Activated T-helper 1 cell treated with anti-CD3 and anti-CD28 coated beads, Interleukin-12 subunit alpha, Interleukin-12 subunit beta, Interleukin-2, Interleukin-4 antibody, amounts not matched to agents 30 ng/mL and 10 ng/mL and 1 ng/mL, durations not matched to agents 14 hours and 24 hours and 36 hours (primary cell): ENCODE results near the gene WFIKKN2. TPM values are rescaled to one million over a fixed set of nuclear protein-coding genes. Genes with fewer than 3 reads are reported as not detected.

ENCODE experiments used
- DNase-seq: peaks from one replicate; pipeline ENCODE4 v3.0.0; 2021; ENCODE audit warnings: low spot score
- H3K27ac Mint-ChIP-seq: one replicate; pipeline ENCODE4 v1.8.0; 2021; ENCODE audit warnings: mild to moderate bottlenecking, mixed read lengths
- H3K27me3 Mint-ChIP-seq: one replicate; pipeline ENCODE4 v1.8.0; 2022; ENCODE audit warnings: mild to moderate bottlenecking, moderate library complexity, mixed read lengths; ENCODE audit not compliant: insufficient read depth
- H3K36me3 Mint-ChIP-seq: one replicate; pipeline ENCODE4 v1.8.0; 2021; ENCODE audit warnings: low read depth, mixed read lengths
- H3K4me1 Mint-ChIP-seq: one replicate; pipeline ENCODE4 v1.8.0; 2021; ENCODE audit warnings: low read depth, mixed read lengths
- H3K4me3 Mint-ChIP-seq: one replicate; pipeline ENCODE4 v1.8.0; 2021; ENCODE audit warnings: mild to moderate bottlenecking, moderate library complexity, mixed read lengths
- H3K9me3 Mint-ChIP-seq: one replicate; pipeline ENCODE4 v1.8.0; 2021; ENCODE audit warnings: mixed read lengths
- intact Hi-C: fragments of 100-400 bp; cut with micrococcal nuclease; formaldehyde crosslinking; loops from one replicate; pipeline ENCODE4 v1.15.1; 2024
- total RNA-seq: library from RNA; stranded (reverse); gene quantifications from 2 replicates; pipeline ENCODE4 v1.2.3, GENCODE V29; 2022

Gene WFIKKN2
- total RNA-seq, 1 donor from 2014 or later = not detected

DNA sequence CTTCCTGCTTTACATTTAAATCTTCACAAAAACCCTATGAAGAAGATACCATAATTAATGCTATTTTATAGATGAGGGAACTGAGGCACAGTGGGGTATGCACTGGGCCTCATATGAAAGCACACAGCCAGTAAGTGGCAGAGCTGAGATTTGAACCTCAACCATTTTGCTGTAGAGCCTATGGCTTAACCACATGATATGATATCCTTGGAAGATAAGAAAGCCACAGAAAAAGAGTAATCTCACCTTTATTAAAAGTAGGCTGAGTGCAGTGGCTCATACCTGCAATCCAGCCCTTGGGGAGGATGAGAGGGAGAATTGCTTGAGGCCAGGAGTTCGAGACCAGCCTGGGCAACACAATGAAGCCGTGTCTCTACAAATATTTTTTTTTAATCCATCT lies 45.8 kb downstream of the WFIKKN2 start:
- Mint-ChIP-seq H3K4me3 (no peak overlapping the region), H3K27ac (no peak overlapping the region), H3K9me3 (peaks cover 4% of the 10 kb centered on the region), H3K4me1 (peaks cover 8% of the 10 kb centered on the region), H3K27me3 (peaks cover 17% of the 10 kb centered on the region), H3K36me3 (no peaks in the 10 kb centered on the region)
- DNase-seq = no peak
- intact Hi-C loops = no loop called here

DNA sequence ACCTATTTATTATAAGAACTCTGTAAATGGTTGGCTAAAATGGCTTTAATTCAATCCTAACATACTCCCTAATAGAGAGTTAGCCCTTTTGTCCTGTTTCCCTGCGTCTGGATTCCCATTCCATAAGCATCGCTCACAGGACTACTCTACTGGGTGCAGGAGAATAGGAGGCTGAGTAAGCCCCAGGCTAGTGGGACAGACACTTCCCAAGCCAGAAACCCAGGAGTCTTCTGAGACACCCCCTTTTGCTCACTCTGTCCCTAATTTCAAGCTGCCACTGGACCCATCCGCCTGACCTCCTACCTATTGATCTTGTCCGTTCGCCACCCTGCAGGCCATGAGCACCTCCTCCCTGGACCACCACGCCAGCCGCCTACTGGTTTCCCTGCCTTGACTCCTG lies 47.5 kb downstream of the WFIKKN2 start:
- Mint-ChIP-seq H3K9me3 (peaks cover 4% of the 10 kb centered on the region), H3K4me3 (no peak overlapping the region), H3K4me1 (peaks cover 20% of the 10 kb centered on the region), H3K36me3 (no peaks in the 10 kb centered on the region), H3K27ac (no peak overlapping the region), H3K27me3 (peaks cover 13% of the 10 kb centered on the region)
- intact Hi-C loops = no loop called here
- DNase-seq = no peak

DNA sequence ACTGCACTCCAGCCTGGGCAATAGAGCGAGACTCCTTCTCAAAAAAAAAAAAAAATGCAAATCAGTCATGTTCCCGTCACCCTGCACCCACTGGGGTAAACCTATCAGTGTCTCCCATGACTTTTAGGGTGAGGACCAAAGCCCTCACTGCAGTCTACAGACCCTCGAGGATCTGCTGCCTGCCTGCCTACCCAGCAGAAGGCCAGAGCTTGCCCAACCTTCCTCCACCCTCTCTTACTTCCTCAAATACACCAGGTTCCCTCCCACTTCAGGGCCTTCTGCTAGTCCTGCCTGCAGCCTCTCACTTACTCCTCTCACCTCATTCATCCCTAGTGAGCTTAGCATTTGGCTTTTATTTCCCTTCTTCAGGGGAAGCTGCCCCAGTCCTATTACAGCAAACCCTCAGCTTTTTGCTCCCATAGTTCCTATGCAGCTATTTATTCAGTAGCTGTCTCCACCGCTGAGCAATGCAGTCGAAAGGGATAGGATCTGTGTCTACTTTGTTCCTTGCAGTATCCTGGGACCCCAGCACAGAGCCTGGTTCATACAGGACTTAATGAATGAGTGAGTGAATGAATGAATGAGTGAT lies 48.6 kb downstream of the WFIKKN2 start:
- H3K27me3 Mint-ChIP-seq = peaks cover 10% of the 10 kb centered on the region
- DNase-seq = no peak
- no peak overlapping the region for H3K27ac Mint-ChIP-seq
- peaks cover 4% of the 10 kb centered on the region for H3K9me3 Mint-ChIP-seq
- peaks cover 23% of the 10 kb centered on the region for H3K4me1 Mint-ChIP-seq
- intact Hi-C loops = no loop called here
- H3K36me3 Mint-ChIP-seq = no peaks in the 10 kb centered on the region
- H3K4me3 Mint-ChIP-seq = no peak overlapping the region

DNA sequence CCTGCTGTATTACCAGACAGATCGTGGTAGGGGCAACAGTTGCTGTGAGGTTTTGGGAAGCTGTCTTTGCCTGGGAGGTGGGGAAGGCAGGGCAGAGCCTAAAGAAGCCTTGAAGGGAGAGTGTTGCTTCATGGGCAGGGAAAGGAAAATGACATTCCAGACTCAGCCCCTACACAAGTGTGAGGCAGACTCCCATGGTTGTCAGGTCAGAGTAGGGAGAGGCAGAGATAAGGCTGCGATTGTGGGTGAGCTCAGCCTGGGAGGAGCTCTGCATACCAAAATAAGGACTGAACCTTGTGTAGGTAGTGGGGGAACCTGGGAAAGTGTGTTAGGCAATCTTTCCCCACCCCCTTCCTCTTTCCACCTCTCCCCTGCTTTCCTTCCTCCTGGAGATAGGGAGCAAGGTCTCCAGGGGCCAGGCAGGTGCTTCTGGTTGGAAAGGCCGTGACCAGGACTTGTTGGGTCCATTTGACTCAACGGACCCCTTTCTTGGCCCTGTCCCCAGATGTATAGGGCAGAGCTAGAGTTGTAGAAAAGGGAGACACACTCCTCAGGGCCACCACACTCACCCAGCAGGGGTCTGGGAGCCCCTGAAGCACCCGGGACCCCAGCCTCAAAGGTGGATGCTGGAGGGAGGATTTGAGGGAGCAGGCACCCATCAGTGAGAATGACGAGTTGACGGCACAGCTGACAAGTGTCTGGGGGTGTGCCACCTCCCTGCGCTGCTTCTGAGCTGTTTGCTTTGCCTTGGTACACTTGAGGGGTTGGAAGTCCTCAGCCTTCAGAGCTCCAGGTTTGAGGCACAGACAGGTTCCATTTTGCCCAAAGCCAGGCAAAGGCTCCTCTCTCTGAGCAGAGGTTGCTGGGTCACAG lies 49.3 kb downstream of the WFIKKN2 start:
- H3K27ac Mint-ChIP-seq = no peak overlapping the region
- H3K4me1 Mint-ChIP-seq = peaks cover 23% of the 10 kb centered on the region

DNA sequence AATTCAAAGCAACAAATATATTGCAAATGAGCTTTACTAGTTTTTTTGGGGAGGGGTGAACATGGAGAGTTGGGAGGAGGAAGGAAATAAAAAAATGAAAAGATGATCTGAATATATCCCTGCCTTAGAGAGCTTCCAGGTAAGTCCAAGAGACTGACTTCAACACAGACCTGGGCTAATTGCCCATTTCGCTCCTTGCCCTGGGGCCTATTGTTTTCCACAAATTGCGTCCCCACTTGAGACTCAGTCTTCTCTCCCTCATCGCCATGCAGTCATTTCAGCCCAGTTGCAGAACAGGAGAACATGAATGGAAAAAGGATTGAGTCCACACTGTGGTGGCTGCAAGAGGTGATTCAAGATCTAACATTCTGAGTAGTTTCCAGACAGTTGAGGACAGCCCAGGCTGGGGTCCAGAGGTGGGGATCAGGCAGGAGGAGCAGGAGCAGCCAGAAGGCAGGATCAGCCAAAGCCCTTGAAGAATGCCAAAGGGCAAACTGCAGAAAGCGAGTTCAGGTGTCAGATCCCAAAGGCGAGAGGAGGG lies 52.4 kb downstream of the WFIKKN2 start:
- Mint-ChIP-seq H3K36me3 (no peaks in the 10 kb centered on the region), H3K4me3 (no peak overlapping the region), H3K9me3 (no peaks in the 10 kb centered on the region), H3K27ac (no peak overlapping the region), H3K27me3 (peaks cover 19% of the 10 kb centered on the region), H3K4me1 (peaks cover 23% of the 10 kb centered on the region)
- intact Hi-C loops = no loop called here
- no peak for DNase-seq

More for the DNA sequence above, 49.3 kb downstream of the WFIKKN2 start:
- intact Hi-C loops = no loop called here
- H3K4me3 Mint-ChIP-seq = no peak overlapping the region
- H3K36me3 Mint-ChIP-seq = no peaks in the 10 kb centered on the region
- H3K27me3 Mint-ChIP-seq = peaks cover 14% of the 10 kb centered on the region
- DNase-seq = no peak
- H3K9me3 Mint-ChIP-seq = peaks cover 4% of the 10 kb centered on the region

DNA sequence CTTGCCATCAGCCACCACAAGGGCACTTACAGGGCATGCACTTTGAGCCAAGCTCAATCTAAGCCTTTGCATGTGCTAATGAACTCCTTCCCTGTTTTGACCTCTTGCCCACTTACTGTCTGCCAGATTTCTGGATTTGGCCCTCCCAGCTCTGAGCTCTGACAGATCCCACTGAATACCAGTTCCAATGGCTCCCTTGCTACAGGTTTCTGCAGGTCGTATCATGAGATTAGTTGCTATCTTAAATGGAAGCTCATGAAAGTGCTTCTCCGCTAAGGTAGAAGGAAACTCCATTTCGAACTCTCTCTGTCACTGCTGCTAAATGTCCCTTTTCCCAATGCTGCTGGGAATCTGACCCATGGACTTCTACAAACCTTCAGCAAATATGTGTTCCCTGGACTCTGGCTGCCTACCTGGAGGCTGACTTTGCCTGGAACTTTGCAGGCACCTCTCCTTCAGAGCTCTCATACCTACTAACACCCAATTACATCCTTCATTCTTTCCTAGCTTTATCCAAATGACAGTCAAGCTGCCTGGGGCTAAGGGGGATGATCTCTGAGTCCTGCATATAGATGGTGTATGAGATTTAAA lies 54.2 kb downstream of the WFIKKN2 start:
- no peaks in the 10 kb centered on the region for H3K9me3 Mint-ChIP-seq
- peaks cover 15% of the 10 kb centered on the region for H3K4me1 Mint-ChIP-seq
- H3K27me3 Mint-ChIP-seq = peaks cover 18% of the 10 kb centered on the region
- intact Hi-C loops = no loop called here
- no peak overlapping the region for H3K27ac Mint-ChIP-seq
- H3K36me3 Mint-ChIP-seq = no peaks in the 10 kb centered on the region
- H3K4me3 Mint-ChIP-seq = no peak overlapping the region
- DNase-seq = no peak

DNA sequence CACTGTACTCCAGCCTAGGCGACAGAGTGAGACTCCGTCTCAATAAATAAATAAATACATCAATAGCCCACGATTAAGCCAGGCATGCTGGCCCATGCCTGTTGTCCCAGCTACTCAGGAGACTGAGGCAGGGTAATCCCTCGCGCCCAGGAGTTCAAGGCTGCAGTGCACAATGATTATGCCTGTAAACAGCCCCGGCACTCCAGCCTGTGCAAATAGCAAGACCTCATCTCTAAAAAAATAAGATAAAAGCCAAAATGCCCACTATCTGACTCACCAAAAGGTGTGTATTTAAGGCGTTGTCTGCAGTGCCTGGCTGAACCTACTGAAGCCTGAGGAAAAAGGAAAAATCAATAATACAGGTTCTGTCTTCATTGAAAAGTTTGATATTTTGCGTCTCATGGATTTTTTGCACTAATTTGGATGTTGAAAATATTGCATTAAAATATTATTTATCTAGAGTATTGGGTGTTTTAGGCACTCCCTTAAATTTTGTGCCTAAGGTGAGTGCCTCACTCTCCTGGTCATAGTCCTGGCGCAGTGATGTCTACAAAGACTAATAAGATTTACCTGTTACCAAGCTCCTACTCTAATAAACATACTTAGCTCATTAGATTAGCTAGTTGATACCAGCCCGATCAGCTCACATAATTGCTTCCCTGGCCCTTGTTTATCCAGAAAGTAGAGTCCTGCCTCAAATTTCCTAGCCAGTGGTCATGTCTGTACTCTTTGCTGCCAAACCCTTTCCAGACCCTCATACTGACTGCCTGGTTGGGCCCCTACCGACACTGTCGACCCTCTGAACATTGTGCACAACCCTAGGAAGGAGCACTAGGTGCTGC lies 55.5 kb downstream of the WFIKKN2 start:
- H3K27ac Mint-ChIP-seq = no peak overlapping the region
- peaks cover 18% of the 10 kb centered on the region for H3K27me3 Mint-ChIP-seq
- no peak for DNase-seq
- no peaks in the 10 kb centered on the region for H3K9me3 Mint-ChIP-seq
- intact Hi-C loops = no loop called here
- H3K4me1 Mint-ChIP-seq = peaks cover 15% of the 10 kb centered on the region
- H3K4me3 Mint-ChIP-seq = no peak overlapping the region
- H3K36me3 Mint-ChIP-seq = no peaks in the 10 kb centered on the region

DNA sequence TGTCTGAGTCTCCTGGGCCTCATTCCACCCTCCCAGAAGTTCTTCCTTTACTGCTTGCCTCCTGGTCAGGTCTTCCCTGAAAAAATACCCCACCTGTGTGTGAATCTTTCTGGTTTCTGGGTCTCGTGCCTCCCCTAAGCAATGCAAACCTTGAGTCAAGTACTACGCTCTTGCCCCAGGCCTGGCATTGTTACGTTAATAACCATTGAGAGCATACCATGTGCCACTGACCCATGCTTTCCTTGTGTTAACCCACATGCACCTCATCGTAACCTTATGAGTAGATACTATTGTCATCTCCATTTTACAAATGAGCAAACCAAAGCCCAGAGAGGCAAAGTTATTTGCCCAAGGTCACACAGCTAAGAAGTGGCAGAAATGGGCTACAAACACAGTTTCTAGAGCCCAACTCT lies 56.2 kb downstream of the WFIKKN2 start:
- no peak overlapping the region for H3K4me3 Mint-ChIP-seq
- peaks cover 12% of the 10 kb centered on the region for H3K4me1 Mint-ChIP-seq
- no peak overlapping the region for H3K27ac Mint-ChIP-seq
- intact Hi-C loops = no loop called here
- no peaks in the 10 kb centered on the region for H3K36me3 Mint-ChIP-seq
- peaks cover 18% of the 10 kb centered on the region for H3K27me3 Mint-ChIP-seq
- no peaks in the 10 kb centered on the region for H3K9me3 Mint-ChIP-seq
- no peak for DNase-seq

Other genes with a start within 250 kb of the WFIKKN2 start
- not detected in 2 replicates for gene ABCC3, start 200.7 kb upstream of the WFIKKN2 start, total RNA-seq
- 47.0 and 50.3 TPM in 2 replicates for gene ANKRD40, start 127.7 kb upstream of the WFIKKN2 start, total RNA-seq
- 118 and 123 TPM in 2 replicates for gene LUC7L3, start 116.0 kb upstream of the WFIKKN2 start, total RNA-seq
- gene ANKRD40CL, start 68.1 kb upstream of the WFIKKN2 start, total RNA-seq = not detected in 2 replicates
- 29.6 and 35.5 TPM in 2 replicates for gene TOB1, start 30.8 kb downstream of the WFIKKN2 start, total RNA-seq